ENCODE data around the gene CASK. TPM values are rescaled to one million over a fixed set of nuclear protein-coding genes. Genes with fewer than 3 reads are reported as not detected.

The CASK gene
- total RNA-seq, 2 donors from 2014 or later, result 90.8 to 107 TPM

- H3K4me1 ChIP-seq, result no peaks in the 10 kb centered on the region
- H3K9me3 ChIP-seq, result no peaks in the 10 kb centered on the region
- H3K27ac ChIP-seq, result no peak overlapping the region
- intact Hi-C loops (cut with DNase I), result loop anchor here (10.0 kb wide), 1 partner anchor 88 kb away; no protein-coding TSS in a partner anchor
- no peaks in the 10 kb centered on the region for H3K36me3 ChIP-seq
- no peak for TF ChIP-seq CTCF (IDR thresholded peaks at IDR 0.05)
- no peak for DNase-seq
- no peaks in the 10 kb centered on the region for H3K27me3 ChIP-seq
- no peak overlapping the region for H3K9ac ChIP-seq (ENCODE audit: low read depth in 2 of 2, low read length in 2 of 2)
- H3K4me3 ChIP-seq, result no peak overlapping the region
These were observed 10.4 kb downstream of the CASK start for GRCh38 chrX:41912923-41913322.

DNA sequence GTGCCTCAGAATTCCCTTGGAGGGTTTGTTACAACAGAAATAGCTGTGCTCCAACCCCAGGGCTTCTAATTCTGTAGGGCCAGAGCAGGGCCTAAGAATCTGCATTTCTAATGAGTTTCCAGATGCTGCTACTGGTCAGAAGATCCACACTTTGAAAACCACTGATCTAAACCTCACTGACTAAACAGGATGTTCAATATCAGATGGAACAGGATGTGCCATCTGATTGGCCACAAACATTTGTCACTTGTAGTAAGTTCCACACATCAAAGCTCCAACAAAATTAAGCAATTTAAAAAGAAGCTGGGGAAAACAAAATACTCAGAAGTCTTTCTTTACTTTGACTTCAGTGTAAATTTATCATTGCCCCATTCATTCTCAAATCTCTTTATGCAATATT, 14.3 kb downstream of the CASK start:
- H3K36me3 ChIP-seq, result no peaks in the 10 kb centered on the region
- intact Hi-C loops (cut with DNase I), result no loop called here
- H3K9me3 ChIP-seq, result no peaks in the 10 kb centered on the region
- no peak overlapping the region for H3K9ac ChIP-seq (ENCODE audit: low read depth in 2 of 2, low read length in 2 of 2)
- TF ChIP-seq CTCF (IDR thresholded peaks at IDR 0.05), result no peak
- H3K27me3 ChIP-seq, result no peaks in the 10 kb centered on the region
- H3K4me1 ChIP-seq, result no peaks in the 10 kb centered on the region
- no peak overlapping the region for H3K27ac ChIP-seq
- no peak overlapping the region for H3K4me3 ChIP-seq
- no peak for DNase-seq

DNA sequence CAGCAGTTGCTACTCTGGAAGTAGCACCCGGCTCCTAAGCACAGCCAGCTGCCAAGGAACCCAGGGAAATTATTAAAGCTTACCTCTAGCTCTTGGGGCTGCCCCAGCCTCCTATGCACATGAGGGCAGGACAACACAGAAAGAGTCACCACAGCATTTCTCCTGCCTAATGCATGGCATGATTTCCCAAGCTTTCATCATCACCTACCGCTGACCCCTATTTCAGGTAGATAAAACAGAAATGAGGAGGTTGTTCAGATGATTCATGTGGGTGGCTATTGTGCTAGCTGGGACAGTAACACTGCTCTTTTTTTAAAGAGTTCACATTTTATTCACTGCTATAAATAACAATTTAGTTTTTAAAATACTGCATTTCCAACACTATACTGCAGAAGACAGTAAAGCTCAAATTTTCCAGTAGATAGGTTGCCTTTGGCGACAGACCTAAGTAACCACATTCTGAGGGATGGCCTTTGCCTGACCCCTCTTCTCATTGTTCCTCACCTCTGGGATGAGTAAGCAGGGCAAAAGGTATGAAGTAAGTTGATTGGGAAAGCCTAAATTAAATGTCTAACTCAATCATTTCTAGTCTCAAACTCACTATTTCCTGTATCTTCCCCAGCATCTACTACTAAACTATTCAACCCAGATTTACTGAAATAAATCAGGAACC, 16.7 kb downstream of the CASK start:
- no peaks in the 10 kb centered on the region for H3K9me3 ChIP-seq
- no peaks in the 10 kb centered on the region for H3K36me3 ChIP-seq
- no peak overlapping the region for H3K27ac ChIP-seq
- H3K4me1 ChIP-seq, result no peaks in the 10 kb centered on the region
- DNase-seq, result no peak
- no peak for TF ChIP-seq CTCF (IDR thresholded peaks at IDR 0.05)
- H3K4me3 ChIP-seq, result no peak overlapping the region
- no peaks in the 10 kb centered on the region for H3K27me3 ChIP-seq
- H3K9ac ChIP-seq (ENCODE audit: low read depth in 2 of 2, low read length in 2 of 2), result no peak overlapping the region
- intact Hi-C loops (cut with DNase I), result no loop called here

GRCh38 chrX:41903544-41903943, 19.8 kb downstream of the CASK start:
- no peak for TF ChIP-seq CTCF (IDR thresholded peaks at IDR 0.05)
- Histone ChIP-seq H3K36me3 (no peaks in the 10 kb centered on the region), H3K4me3 (no peak overlapping the region), H3K9me3 (no peaks in the 10 kb centered on the region), H3K27me3 (no peaks in the 10 kb centered on the region), H3K4me1 (no peaks in the 10 kb centered on the region), H3K27ac (no peak overlapping the region), H3K9ac (ENCODE audit: low read depth in 2 of 2, low read length in 2 of 2) (no peak overlapping the region)
- intact Hi-C loops (cut with DNase I), result no loop called here
- DNase-seq, result no peak

GRCh38 chrX:41900321-41900720, 23.0 kb downstream of the CASK start:
- TF ChIP-seq CTCF (IDR thresholded peaks at IDR 0.05), result no peak
- no peak overlapping the region for H3K4me3 ChIP-seq
- intact Hi-C loops (cut with DNase I), result no loop called here
- no peaks in the 10 kb centered on the region for H3K27me3 ChIP-seq
- H3K36me3 ChIP-seq, result no peaks in the 10 kb centered on the region
- no peak for DNase-seq
- H3K27ac ChIP-seq, result no peak overlapping the region
- no peaks in the 10 kb centered on the region for H3K4me1 ChIP-seq
- H3K9me3 ChIP-seq, result no peaks in the 10 kb centered on the region
- no peak overlapping the region for H3K9ac ChIP-seq (ENCODE audit: low read depth in 2 of 2, low read length in 2 of 2)
